ENCODE results near the gene HCK.
A peak's percentile ranks its signal among the peaks of the same experiment; 100 is the strongest.
"Not testable (repeated sequence)": the region's sequence is repeated elsewhere in the genome, so short reads cannot be mapped to it uniquely, and the experiment has no call there.

The HCK gene

DNA sequence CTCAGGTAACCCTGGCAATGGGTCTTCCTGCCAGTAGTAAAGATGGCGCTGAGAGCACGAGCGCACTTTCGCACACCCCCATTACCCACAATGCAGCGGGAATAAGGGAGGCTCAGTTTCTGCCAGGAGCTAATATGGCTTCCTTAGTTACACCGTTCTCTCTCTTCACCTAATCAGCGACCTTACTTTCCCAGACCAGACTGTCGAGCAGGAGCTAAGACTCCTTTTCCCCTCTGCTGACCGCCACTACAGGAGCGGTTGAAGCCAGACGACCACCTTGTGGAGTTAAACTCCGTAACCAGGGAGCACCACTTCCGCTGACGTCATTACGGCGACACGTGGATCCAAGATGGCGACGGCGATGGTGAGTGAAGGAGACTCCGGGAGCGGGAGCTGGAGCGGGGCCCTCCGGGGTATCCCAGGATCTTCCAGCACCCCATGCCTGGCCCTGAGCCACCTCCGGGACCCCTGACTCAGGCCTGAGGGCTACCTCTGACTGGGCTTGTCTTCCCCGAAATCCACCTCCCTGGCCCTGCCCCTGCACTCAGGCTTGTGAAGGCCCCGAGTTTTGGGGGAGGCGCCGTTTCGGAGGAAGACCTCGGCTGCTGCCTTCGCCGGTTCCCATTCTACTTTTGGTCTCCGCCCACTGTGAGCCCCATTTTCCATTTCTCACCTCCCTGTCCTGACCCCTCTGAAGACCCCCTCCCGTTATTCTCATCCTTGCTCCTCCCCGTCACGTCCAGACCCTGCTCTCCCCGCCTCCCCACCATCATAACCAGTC is 57.5 kb downstream of the HCK start, which contains the start of gene TM9SF4:
TSS of gene TM9SF4 (plus strand) at position 323 of the 781 bp plus-strand sequence. CDS start at position 350, 27 bp downstream.
- DNase-seq = peak; percentile 94

- no peak for DNase-seq
These were observed 58.2 kb downstream of the HCK start for GRCh38 chr20:32110173-32110704.

DNA sequence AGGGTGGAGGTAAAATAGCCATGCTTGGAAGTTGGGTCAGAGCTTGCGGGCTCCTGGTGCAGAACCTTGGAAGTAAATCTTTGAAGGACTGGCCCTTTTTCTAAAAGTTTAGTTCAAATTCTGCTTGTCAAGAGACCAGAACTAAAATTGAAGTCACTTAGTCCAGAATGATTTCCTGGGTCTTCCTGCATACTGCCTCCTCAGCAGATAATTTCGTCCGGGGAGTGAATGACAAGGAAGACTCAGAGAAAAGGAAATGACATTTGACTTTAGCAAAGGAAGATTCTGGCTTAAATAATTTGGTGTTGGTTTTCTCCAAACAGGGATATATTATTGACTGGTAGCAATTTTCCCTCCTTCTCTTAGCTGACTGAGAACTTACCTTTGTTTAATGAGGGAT is 58.7 kb downstream of the HCK start:
- no peak for DNase-seq

DNA sequence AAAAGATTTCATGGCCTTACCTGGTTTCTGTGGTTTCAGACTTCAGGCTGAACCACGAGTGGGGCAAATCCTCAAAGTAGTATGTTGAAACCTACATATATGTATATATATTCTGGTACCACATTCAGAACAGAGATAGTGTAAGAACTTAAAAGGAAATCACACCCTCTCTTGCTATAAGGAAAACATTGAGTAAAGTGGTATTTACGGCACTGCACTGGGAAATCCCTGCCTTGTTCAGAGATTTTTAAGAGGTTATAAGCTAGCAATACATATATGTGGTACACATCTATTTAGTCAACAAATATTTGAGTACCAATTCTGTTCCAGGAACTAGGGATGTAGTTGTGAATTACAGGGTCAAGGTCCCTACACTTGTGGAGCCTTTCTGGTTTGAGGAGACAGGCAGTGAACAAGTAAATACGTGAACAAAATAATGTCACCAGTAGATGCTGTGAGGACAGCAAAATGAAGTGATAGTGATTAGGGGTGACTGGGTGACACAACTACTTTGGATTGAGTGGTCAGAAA is 59.2 kb downstream of the HCK start:
- no peak for DNase-seq

GRCh38 chr20:32111753-32112152 is 59.7 kb downstream of the HCK start:
- no peak for DNase-seq

DNA sequence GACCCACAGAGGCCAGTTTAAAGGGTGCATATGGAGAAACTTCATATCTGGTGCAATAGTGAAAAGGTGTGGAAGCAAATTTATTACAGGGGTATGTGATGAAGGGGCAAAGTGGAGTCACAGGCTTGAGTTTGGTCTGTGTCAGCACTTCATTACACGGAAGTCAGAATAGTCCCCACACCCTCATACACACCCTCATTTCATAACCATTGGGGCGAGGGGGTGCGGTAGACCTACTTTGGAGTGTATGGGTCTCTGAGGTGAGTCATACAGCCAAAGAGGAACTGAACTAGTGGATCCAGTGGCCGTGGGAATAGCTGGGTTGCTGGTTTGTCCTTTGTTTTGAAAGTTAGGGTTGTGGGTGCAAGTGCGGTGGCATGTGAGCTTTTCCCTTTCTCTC is 60.8 kb downstream of the HCK start:
- DNase-seq = no peak

GRCh38 chr20:32113591-32114260 is 61.7 kb downstream of the HCK start:
- no peak for DNase-seq

DNA sequence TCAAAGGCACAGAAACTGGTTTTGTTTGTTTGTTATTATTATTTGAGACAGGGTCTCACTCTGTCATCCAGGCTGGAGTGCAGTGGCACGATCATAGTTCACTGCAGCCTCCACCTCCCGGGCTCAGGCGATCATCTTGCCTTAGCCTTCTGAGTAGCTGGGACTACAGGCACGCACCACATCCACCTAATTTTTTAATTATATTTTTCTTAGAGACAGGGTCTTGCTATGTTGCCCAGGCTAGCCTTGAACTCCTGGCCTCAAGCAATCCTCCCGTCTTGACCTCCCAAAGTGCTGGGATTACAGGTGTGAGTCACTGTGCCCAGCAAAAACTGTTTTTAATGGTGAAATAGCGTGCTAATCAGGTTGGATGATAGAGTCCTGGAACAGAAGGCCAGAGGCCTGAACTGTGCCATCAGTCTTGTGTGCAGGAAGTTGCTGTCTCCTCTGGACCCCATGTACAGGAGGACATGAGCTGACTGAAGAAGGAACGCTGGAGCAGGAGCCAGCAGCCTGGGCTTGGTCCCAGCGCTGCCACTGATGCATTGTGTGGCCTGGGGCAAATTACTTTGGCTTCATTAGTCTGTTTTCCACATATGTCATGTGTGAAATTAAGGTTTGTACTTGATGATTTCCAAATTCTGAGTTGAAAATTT is 62.4 kb downstream of the HCK start:
- DNase-seq = no peak

GRCh38 chr20:32115211-32115767 is 63.2 kb downstream of the HCK start:
- no peak for DNase-seq

- no peak for DNase-seq
These were observed 64.1 kb downstream of the HCK start for GRCh38 chr20:32116079-32116521.

- DNase-seq = not testable (repeated sequence)
These were observed 64.8 kb downstream of the HCK start for GRCh38 chr20:32116796-32117195.

GRCh38 chr20:32118427-32118826 is 66.4 kb downstream of the HCK start:
- DNase-seq = not testable (repeated sequence)

- no peak for DNase-seq
These were observed 67.7 kb downstream of the HCK start for GRCh38 chr20:32119734-32120133.

GRCh38 chr20:32121908-32122307 is 69.9 kb downstream of the HCK start:
- DNase-seq = not testable (repeated sequence)

- no peak for DNase-seq
These were observed 71.0 kb downstream of the HCK start for GRCh38 chr20:32123088-32123487.

DNA sequence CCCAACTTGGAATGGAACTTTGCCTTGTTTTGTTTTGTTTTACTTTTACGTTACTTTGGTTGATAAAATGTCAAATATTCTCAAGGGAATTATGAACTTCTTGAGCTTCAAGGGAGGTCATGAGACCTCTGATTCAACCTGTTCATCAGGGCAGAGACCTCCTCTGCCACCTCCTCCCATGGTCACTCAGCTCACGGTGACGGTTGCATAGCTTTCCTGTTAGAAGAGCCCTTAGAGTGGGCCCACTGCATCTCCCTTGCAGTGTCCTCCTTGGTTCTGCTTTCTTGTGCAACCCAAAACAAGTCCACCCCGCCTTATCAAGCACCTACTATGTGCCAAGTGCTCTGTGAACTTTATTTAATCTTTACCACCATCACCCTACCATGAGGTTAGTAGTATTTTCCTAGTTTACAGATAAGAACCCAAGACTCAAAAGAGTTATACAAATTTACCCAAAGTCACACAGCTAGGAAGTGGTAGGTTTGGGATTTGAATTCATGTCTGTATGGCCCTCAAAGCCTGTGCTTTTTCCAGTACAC is 72.9 kb downstream of the HCK start:
- no peak for DNase-seq

- no peak for DNase-seq
These were observed 73.5 kb downstream of the HCK start for GRCh38 chr20:32125506-32125905.

- no peak for DNase-seq
These were observed 74.9 kb downstream of the HCK start for GRCh38 chr20:32126919-32127318.

DNA sequence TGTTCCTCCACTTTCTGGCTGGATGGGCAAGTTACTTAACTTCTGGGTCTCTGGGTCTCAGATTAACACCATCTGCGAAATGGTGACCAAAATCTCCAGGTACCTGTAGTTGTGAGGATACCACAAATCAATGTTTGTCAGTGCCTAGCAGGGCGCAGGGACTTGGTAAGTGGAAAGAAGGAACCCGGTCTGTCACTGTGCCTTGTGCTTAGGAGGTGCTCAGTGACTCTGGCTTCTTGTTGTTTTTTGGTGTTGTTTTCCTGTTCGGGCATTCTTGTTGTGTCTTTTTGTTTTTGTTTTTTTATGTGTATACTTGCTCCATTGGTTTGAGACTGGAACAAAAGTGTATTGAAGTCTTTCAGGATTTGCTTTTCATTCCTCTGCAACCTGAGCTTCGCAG is 75.3 kb downstream of the HCK start:
- no peak for DNase-seq

- no peak for DNase-seq
These were observed 76.1 kb downstream of the HCK start for GRCh38 chr20:32128167-32128566.

DNA sequence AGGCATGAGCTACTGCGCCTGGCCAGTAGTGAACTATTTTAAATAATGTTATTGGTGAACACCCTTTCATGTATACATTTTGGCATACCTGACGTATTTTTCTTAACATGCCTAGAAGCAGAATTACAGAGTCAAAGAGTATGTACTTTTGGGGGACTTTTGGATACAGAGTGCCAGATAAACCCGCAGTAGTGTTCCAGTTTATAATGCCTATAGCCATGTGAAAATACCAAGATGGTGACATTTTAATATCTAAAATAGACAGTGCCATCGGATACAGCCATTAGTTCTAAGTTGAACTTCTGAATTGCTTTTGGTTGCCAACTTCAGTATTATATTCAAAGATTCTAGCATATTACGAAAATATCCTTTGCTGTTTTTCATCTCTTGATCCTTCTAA is 77.8 kb downstream of the HCK start:
- DNase-seq = no peak

DNA sequence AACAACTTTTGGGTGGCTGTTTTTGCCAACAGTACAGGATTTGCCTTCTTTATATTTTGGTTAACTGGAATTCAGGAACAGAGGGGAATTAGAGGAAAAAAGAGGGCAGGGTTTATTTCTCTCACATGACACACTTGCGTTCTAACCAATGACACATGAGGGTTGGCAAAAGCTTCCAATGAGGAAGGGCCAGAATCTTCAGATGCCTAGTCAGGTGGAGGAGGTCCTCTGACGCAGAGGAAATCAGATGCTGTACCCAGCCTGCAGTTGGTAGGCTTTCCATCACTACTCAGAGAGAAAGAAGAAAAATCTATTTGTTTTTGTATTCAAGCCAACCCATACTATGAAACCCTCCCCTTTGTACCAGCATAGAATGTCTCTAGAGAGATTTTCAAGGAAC is 78.3 kb downstream of the HCK start:
- DNase-seq = no peak

DNA sequence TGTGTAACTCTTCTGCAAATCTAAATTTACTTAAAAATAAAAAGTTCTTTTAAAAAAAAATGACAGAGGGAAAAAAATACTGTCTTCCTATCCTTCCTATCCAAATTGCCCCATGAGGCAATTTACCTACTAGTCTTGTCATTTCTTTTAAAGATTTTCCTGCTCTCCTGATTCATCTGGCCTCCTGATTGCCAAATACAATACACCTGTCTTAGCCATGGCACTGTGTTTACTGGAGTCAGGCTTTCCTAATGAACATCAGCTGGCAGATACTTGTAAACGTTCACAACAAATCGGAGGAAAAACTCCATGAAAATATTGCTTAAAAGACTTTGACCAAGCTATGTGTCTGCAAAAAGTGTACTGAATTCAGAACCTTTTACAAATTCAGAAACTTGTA is 78.9 kb downstream of the HCK start:
- no peak for DNase-seq
